NOMO-1 treated with DMSO at 0.1 percent for 48 hours (cell line): ENCODE measurements around the gene JPH4.
A peak's percentile ranks its signal among the peaks of the same experiment; 100 is the strongest.
"Not testable (repeated sequence)": the region's sequence is repeated elsewhere in the genome, so short reads cannot be mapped to it uniquely, and the experiment has no call there.

Experiments
- DNase-seq: peaks from one replicate; lab custom pipeline; 2025; ENCODE audit not compliant: unreplicated experiment; lab: John Stamatoyannopoulos, UW

Gene JPH4

GRCh38 chr14:23609001-23609400, 30.4 kb upstream of the JPH4 start:
- no peak for DNase-seq

GRCh38 chr14:23608454-23608853, 29.9 kb upstream of the JPH4 start:
- no peak for DNase-seq

- DNase-seq = no peak
These were observed 27.5 kb upstream of the JPH4 start for GRCh38 chr14:23605931-23606585.

GRCh38 chr14:23604675-23605170, 26.1 kb upstream of the JPH4 start:
- DNase-seq = no peak

GRCh38 chr14:23604148-23604547, 25.6 kb upstream of the JPH4 start:
- no peak for DNase-seq

GRCh38 chr14:23603103-23603502, 24.5 kb upstream of the JPH4 start:
- DNase-seq = no peak

- no peak for DNase-seq
These were observed 23.8 kb upstream of the JPH4 start for GRCh38 chr14:23602181-23603095.

GRCh38 chr14:23601845-23602180, 23.2 kb upstream of the JPH4 start:
- DNase-seq = no peak

GRCh38 chr14:23601424-23601823, 22.8 kb upstream of the JPH4 start:
- no peak for DNase-seq

GRCh38 chr14:23600806-23601205, 22.2 kb upstream of the JPH4 start:
- no peak for DNase-seq

GRCh38 chr14:23600322-23600707, 21.7 kb upstream of the JPH4 start:
- no peak for DNase-seq

GRCh38 chr14:23594191-23594590, 15.6 kb upstream of the JPH4 start:
- DNase-seq = not testable (repeated sequence)

- DNase-seq = no peak
These were observed 11.6 kb upstream of the JPH4 start for GRCh38 chr14:23590198-23590597.

- DNase-seq = no peak
These were observed 11.0 kb upstream of the JPH4 start for GRCh38 chr14:23589606-23590005.

GRCh38 chr14:23588884-23589598, 10.5 kb upstream of the JPH4 start:
- DNase-seq = peak; percentile 73

- not testable (repeated sequence) for DNase-seq
These were observed 6.1 kb upstream of the JPH4 start for GRCh38 chr14:23584527-23585203.

GRCh38 chr14:23583761-23584526, 5.4 kb upstream of the JPH4 start:
- not testable (repeated sequence) for DNase-seq

GRCh38 chr14:23582906-23583760, 4.5 kb upstream of the JPH4 start:
- DNase-seq = no peak

- no peak for DNase-seq
These were observed 2.3 kb upstream of the JPH4 start for GRCh38 chr14:23580948-23581281.
